K562 (cell line): ENCODE data around the gene FZD10. TPM values are rescaled to one million over a fixed set of nuclear protein-coding genes. Genes with fewer than 3 reads are reported as not detected.

Experiments
- EP300 ChIP-seq: IDR thresholded peaks from 2 replicates; pipeline ENCODE4 v1.6.1; 2012; ENCODE audit warnings: low read length, improper control_type of control experiment
- PTBP1 ChIP-seq: fragments of 200-400 bp; formaldehyde crosslinking; IDR thresholded peaks from 2 replicates; pipeline ENCODE4 v1.6.1; 2017; ENCODE audit warnings: low read depth, low read length
- TBL1XR1 ChIP-seq, 2 experiments: IDR thresholded peaks; 2 replicates each; pipeline ENCODE4 v1.6.1; 2012; ENCODE audit warnings: improper control_type of control experiment in 2 of 2, low read length in 2 of 2, mild to moderate bottlenecking in 1 of 2
- polyA plus RNA-seq, 8 experiments: library from polyadenylated mRNA; depleted of rRNA in 4 of 8; stranded (reverse) in 5 of 8; unstranded in 3 of 8; fragments of >200 nt; fragmentation: Nextera tagmentation in 2 of 8; fragmentation: Illumina TruSeq in 1 of 8; extraction: Ambion mirVana in 2 of 8; extraction: Trizol in 1 of 8; gene quantifications; 2 replicates each; pipeline versions ENCODE4 v1.2.1 to v1.2.3, GENCODE V29; 2011 to 2014; ENCODE audit warnings: inconsistent platforms in 1 of 8, missing spikeins in 1 of 8
- total RNA-seq, 7 experiments: library from RNA; depleted of rRNA in 6 of 7; stranded (reverse); fragments of >200 nt in 6 of 7; fragmentation: Illumina TruSeq in 2 of 7; extraction: Trizol in 2 of 7; gene quantifications; 2 replicates each; pipeline versions ENCODE4 v1.2.1 to v1.2.3, GENCODE V29; 2011 to 2021; ENCODE audit warnings: low replicate concordance in 1 of 7
- TF ChIP-seq, protein P1 (sequence below), 2 experiments: fragments of 450-650 bp; formaldehyde crosslinking in 1 of 2; IDR thresholded peaks; 2 replicates each; pipeline versions ENCODE4 v1.4.0 to v1.6.1; 2014 to 2020; ENCODE audit warnings: mild to moderate bottlenecking in 2 of 2, borderline replicate concordance in 1 of 2, low read depth in 1 of 2
- TF ChIP-seq, protein P2 (sequence below): IDR thresholded peaks from 2 replicates; pipeline ENCODE4 v1.6.1; 2016; ENCODE audit warnings: missing genetic modification characterization, missing compliant biosample characterization

Gene FZD10
- total and polyA plus RNA-seq, 9 of the 15 experiments (the other 6 are each of a cell fraction or from before 2014, with no cell fraction given) = not detected

DNA sequence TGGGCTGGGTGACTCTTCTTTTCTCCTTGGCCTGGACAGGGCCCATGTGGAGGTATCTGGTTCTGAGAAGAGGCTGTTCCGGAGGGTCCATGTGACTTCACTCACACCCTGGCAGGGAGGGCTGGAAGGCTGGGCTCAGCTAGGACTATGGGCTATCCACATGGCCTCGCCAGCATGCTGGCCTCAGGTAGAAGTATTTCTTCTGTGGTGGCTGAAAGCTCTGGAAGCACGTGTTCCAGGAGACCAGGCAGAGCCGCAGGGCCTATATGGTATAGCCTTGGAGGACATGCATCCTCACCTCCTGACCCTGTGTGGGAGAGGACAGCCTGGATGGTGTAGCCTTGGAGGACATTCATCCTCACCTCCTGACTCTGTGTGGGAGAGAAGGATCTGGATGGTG lies 38.2 kb upstream of the FZD10 start (continued):
- TF ChIP-seq, protein P1, sequence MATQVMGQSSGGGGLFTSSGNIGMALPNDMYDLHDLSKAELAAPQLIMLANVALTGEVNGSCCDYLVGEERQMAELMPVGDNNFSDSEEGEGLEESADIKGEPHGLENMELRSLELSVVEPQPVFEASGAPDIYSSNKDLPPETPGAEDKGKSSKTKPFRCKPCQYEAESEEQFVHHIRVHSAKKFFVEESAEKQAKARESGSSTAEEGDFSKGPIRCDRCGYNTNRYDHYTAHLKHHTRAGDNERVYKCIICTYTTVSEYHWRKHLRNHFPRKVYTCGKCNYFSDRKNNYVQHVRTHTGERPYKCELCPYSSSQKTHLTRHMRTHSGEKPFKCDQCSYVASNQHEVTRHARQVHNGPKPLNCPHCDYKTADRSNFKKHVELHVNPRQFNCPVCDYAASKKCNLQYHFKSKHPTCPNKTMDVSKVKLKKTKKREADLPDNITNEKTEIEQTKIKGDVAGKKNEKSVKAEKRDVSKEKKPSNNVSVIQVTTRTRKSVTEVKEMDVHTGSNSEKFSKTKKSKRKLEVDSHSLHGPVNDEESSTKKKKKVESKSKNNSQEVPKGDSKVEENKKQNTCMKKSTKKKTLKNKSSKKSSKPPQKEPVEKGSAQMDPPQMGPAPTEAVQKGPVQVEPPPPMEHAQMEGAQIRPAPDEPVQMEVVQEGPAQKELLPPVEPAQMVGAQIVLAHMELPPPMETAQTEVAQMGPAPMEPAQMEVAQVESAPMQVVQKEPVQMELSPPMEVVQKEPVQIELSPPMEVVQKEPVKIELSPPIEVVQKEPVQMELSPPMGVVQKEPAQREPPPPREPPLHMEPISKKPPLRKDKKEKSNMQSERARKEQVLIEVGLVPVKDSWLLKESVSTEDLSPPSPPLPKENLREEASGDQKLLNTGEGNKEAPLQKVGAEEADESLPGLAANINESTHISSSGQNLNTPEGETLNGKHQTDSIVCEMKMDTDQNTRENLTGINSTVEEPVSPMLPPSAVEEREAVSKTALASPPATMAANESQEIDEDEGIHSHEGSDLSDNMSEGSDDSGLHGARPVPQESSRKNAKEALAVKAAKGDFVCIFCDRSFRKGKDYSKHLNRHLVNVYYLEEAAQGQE (IDR thresholded peaks at IDR 0.05; ENCODE audit: borderline replicate concordance) = no peak
- TF ChIP-seq, protein P1 (CRISPR knock-in tag; IDR thresholded peaks at IDR 0.05; ENCODE audit: low read depth) = no peak
- TF ChIP-seq TBL1XR1 (IDR thresholded peaks at IDR 0.05; ENCODE audit: low read length in 2 of 2) = no peak
- TF ChIP-seq, protein P2, sequence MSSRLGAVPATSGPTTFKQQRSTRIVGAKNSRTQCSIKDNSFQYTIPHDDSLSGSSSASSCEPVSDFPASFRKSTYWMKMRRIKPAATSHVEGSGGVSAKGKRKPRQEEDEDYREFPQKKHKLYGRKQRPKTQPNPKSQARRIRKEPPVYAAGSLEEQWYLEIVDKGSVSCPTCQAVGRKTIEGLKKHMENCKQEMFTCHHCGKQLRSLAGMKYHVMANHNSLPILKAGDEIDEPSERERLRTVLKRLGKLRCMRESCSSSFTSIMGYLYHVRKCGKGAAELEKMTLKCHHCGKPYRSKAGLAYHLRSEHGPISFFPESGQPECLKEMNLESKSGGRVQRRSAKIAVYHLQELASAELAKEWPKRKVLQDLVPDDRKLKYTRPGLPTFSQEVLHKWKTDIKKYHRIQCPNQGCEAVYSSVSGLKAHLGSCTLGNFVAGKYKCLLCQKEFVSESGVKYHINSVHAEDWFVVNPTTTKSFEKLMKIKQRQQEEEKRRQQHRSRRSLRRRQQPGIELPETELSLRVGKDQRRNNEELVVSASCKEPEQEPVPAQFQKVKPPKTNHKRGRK (tag) = no peak
- no peak for TF ChIP-seq PTBP1
- no peak for TF ChIP-seq EP300
